Right cardiac atrium (tissue), 5 donors: ENCODE data around the gene FMN2. TPM values are rescaled to one million over a fixed set of nuclear protein-coding genes. Genes with fewer than 3 reads are reported as not detected.

ENCODE experiments used
- ATAC-seq, 2 donors: fragments of 200-7000 bp; cut with Tn5 transposase; one replicate each; pipeline versions ENCODE4 v1.8.0 to v1.9.1; 2020; ENCODE audit warnings: moderate library complexity in 2 of 2, mild to moderate bottlenecking in 1 of 2
- DNase-seq, 3 donors: peaks; one replicate each; pipeline ENCODE4 v3.0.0-alpha.2; 2020
- H3K27ac ChIP-seq: one replicate; pipeline ENCODE4 v1.5.1; 2013; ENCODE audit warnings: mild to moderate bottlenecking, low read length, control low read depth, moderate library complexity
- H3K27me3 ChIP-seq: one replicate; pipeline ENCODE4 v1.6.1; 2013; ENCODE audit not compliant: control insufficient read depth, insufficient read depth
- H3K4me1 ChIP-seq: one replicate; pipeline ENCODE4 v1.6.1; 2013; ENCODE audit warnings: low read length; ENCODE audit not compliant: control insufficient read depth, insufficient read depth
- H3K4me3 ChIP-seq: one replicate; pipeline ENCODE4 v1.5.1; 2013; ENCODE audit warnings: low read length, control low read depth
- H3K9me3 ChIP-seq: one replicate; pipeline ENCODE4 v1.6.1; 2013; ENCODE audit warnings: low read length; ENCODE audit not compliant: control insufficient read depth
- WGBS: extraction: QIAGEN DNeasy Blood & Tissue Kit; methylation state at CpG from one replicate; pipeline ENCODE4 v1.1.7; 2013; 5-methylcytosine and 5-hydroxymethylcytosine counted together
- intact Hi-C, 4 donors: fragments of 100-400 bp; cut with DNase I; formaldehyde crosslinking; loops; one replicate each; pipeline versions ENCODE4 v1.11.0 to v1.14.0; 2022 to 2023
- polyA plus RNA-seq: library from polyadenylated mRNA; stranded (reverse); fragments of 200-250 nt; gene quantifications from one replicate; pipeline ENCODE4 v1.2.3, GENCODE V29; 2013
- total RNA-seq, 4 donors: library from RNA; stranded (reverse); fragmentation: NEBNext Ultra II Directional; extraction: Animal tissue kit (Norgen Biotek cat#: 25700); gene quantifications; one replicate each; pipeline ENCODE4 v1.2.1, GENCODE V29; 2021
- donor health status: healthy with polysubstance abuse.
- donor health status: DM: no; HTN: yes; CAD: no.
- donor health status: DM: no; HTN: no; CAD: no.
- donor health status: DM: no; HTN: yes; CAD: no; lungs with severe emphysema.
- donor health status: DM: yes; HTN: yes; CAD: no.

Gene FMN2
- total and polyA plus RNA-seq, 5 donors = 0.09 to 0.21 (median 0.16) TPM; not detected in 2

GRCh38 chr1:240385985-240386978, 294.6 kb downstream of the FMN2 start:
- Histone ChIP-seq H3K27ac (no peak overlapping the region), H3K4me3 (no peak overlapping the region), H3K4me1 (no peaks in the 10 kb centered on the region), H3K9me3 (no peaks in the 10 kb centered on the region), H3K27me3 (no peaks in the 10 kb centered on the region)
- DNase-seq = no peak
- no peak for ATAC-seq
- 74% methylated on average over 7 of the region's 7 CpGs for WGBS
- intact Hi-C loops = no loop called here

DNA sequence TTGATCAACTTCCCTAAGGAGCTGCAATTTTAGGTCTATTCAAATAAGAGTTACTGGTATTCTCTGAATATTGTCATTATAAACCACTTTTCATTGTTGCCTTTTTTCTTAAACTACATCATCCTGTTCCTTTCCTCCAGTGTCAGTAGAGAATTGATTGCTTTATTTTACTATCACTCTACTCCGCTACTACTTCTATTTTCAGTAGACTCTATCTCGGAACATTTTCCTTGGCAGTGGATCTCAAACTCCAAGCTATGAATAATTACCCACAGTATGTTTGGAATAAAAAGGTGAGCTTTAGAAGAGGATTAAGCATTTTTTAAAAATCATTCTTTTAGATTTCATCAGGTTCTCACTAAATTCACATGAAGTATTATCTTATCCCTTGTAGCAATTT, 295.4 kb downstream of the FMN2 start:
- WGBS = 42% methylated on average over 2 of the region's 2 CpGs
- Histone ChIP-seq H3K4me1 (no peaks in the 10 kb centered on the region), H3K4me3 (no peak overlapping the region), H3K9me3 (no peaks in the 10 kb centered on the region), H3K27ac (no peak overlapping the region), H3K27me3 (no peaks in the 10 kb centered on the region)
- DNase-seq (no peak), ATAC-seq (no peak)
- intact Hi-C loops = no loop called here

- H3K9me3 ChIP-seq = no peaks in the 10 kb centered on the region
- ATAC-seq = no peak
- 66% methylated on average over 2 of the region's 2 CpGs for WGBS
- no peak overlapping the region for H3K27ac ChIP-seq
- intact Hi-C loops = no loop called here
- no peak overlapping the region for H3K4me3 ChIP-seq
- no peaks in the 10 kb centered on the region for H3K27me3 ChIP-seq
- DNase-seq = no peak
- H3K4me1 ChIP-seq = no peaks in the 10 kb centered on the region
These were observed 300.1 kb downstream of the FMN2 start for GRCh38 chr1:240391660-240392260.

DNA sequence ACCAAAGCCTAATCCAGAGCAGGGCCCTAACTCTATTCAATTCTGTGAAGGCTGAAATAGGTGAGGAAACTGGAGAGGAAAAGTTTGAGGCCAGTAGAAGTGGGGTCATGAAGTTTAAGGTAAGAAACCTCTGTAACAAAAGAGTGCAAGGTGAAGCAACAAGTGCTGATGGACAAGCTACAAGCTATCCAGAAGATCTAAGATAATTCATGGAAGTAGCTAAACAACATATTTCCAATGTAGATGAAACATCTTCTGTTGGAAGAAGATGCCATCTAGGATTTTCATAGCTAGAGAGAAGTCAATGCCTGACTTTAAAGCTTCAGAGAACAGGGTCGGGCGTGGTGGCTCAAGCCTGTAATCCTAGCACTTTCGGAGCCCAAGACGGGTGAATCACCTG, 302.7 kb downstream of the FMN2 start:
- DNase-seq (no peak), ATAC-seq (no peak)
- no peaks in the 10 kb centered on the region for H3K27me3 ChIP-seq
- no peaks in the 10 kb centered on the region for H3K9me3 ChIP-seq
- H3K4me3 ChIP-seq = no peak overlapping the region
- no peaks in the 10 kb centered on the region for H3K4me1 ChIP-seq
- no peak overlapping the region for H3K27ac ChIP-seq
- 93% methylated on average over 4 of the region's 4 CpGs for WGBS
- intact Hi-C loops = no loop called here

DNA sequence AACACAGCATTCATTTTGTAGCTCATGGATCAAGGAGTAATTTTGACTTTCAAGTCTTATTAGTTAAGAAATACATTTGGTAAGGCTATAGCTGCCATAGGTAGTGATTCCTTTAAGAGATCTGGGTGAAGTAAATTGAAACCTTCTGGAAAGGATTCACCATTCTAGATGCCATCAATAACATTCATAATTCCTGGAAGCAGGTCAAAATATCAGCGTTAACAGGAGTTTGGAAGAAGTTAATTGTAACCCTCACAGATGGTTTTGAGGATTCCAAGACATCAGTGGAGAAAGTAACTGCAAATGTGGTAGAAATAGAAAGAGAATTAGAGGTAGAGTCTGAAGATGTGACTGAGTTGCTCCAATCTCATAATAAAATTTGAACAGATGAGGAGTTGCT, 303.7 kb downstream of the FMN2 start:
- no peak overlapping the region for H3K4me3 ChIP-seq
- no peak for DNase-seq
- H3K27me3 ChIP-seq = no peaks in the 10 kb centered on the region
- no peak overlapping the region for H3K27ac ChIP-seq
- intact Hi-C loops = no loop called here
- WGBS = 45% methylated on average over 1 of the region's 1 CpG
- H3K9me3 ChIP-seq = no peaks in the 10 kb centered on the region
- H3K4me1 ChIP-seq = no peaks in the 10 kb centered on the region
- ATAC-seq = no peak

DNA sequence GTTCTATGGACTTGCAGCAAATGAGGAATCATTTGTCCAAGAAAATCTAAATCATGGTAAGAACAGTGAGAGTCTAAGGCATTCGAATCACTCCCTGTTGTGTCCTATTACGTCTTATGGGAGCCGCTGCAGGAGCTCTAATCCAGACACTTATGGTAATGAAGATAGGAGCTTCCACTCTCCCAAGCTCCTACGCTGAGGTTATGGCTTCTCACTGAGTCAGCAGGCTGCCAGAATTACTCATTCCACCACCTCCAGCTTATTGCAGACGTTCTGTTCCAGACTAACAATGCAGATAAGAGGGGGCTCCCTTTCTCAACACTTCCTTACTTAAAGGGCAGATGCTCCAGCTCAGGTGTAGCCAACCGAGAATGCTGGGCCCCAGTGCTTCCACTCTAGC, 307.7 kb downstream of the FMN2 start:
- Histone ChIP-seq H3K4me3 (no peak overlapping the region), H3K4me1 (no peaks in the 10 kb centered on the region), H3K27ac (no peak overlapping the region), H3K9me3 (no peaks in the 10 kb centered on the region), H3K27me3 (no peaks in the 10 kb centered on the region)
- ATAC-seq (peak in 1 of 2 donors; percentile 43), DNase-seq (peak in 1 of 3 donors; percentile 13)
- WGBS = 23% methylated on average over 6 of the region's 6 CpGs
- intact Hi-C loops = no loop called here

DNA sequence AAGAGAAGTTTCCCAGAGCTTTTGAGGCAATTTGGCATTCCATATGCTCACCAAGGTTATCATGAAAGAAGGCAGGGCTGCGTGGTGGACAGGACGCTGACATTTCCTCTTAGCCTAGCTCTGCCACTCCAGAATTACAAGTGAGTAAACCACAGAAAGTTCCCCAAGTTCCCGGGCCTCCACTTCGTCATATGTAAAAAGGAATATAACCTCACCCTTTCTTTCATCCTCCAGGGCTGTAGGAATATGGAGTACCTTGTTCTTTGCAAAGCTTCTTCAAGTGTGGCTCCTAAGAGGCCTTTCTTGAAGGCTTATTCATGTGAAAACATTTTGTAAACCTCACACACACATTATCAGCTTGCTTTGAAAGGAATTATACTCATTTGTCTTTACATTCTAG, 310.0 kb downstream of the FMN2 start:
- DNase-seq (no peak), ATAC-seq (no peak)
- Histone ChIP-seq H3K4me3 (no peak overlapping the region), H3K27ac (no peak overlapping the region), H3K9me3 (no peaks in the 10 kb centered on the region), H3K4me1 (no peaks in the 10 kb centered on the region), H3K27me3 (no peaks in the 10 kb centered on the region)
- intact Hi-C loops = no loop called here
- 29% methylated on average over 4 of the region's 4 CpGs for WGBS

- 77% methylated on average over 4 of the region's 4 CpGs for WGBS
- no peak for ATAC-seq
These were observed 310.6 kb downstream of the FMN2 start for GRCh38 chr1:240402326-240402725.

GRCh38 chr1:240404286-240404685, 312.6 kb downstream of the FMN2 start:
- no peaks in the 10 kb centered on the region for H3K27me3 ChIP-seq
- no peak overlapping the region for H3K4me3 ChIP-seq
- DNase-seq (no peak), ATAC-seq (no peak)
- WGBS = 38% methylated on average over 4 of the region's 4 CpGs
- intact Hi-C loops = no loop called here
- H3K9me3 ChIP-seq = no peaks in the 10 kb centered on the region
- no peaks in the 10 kb centered on the region for H3K4me1 ChIP-seq
- no peak overlapping the region for H3K27ac ChIP-seq

More at GRCh38 chr1:240402326-240402725, 310.6 kb downstream of the FMN2 start:
- DNase-seq = no peak
- intact Hi-C loops = no loop called here
- no peak overlapping the region for H3K4me3 ChIP-seq
- no peaks in the 10 kb centered on the region for H3K4me1 ChIP-seq
- H3K27me3 ChIP-seq = no peaks in the 10 kb centered on the region
- no peaks in the 10 kb centered on the region for H3K9me3 ChIP-seq
- H3K27ac ChIP-seq = no peak overlapping the region

- intact Hi-C loops = no loop called here
- ATAC-seq (no peak), DNase-seq (no peak)
- no peaks in the 10 kb centered on the region for H3K4me1 ChIP-seq
- WGBS = 85% methylated on average over 12 of the region's 12 CpGs
- no peaks in the 10 kb centered on the region for H3K9me3 ChIP-seq
- H3K27me3 ChIP-seq = no peaks in the 10 kb centered on the region
- no peak overlapping the region for H3K27ac ChIP-seq
- H3K4me3 ChIP-seq = no peak overlapping the region
These were observed 314.1 kb downstream of the FMN2 start for GRCh38 chr1:240405751-240406150.

- H3K9me3 ChIP-seq = no peaks in the 10 kb centered on the region
- ATAC-seq (no peak), DNase-seq (no peak)
- 88% methylated on average over 5 of the region's 5 CpGs for WGBS
- no peak overlapping the region for H3K27ac ChIP-seq
- H3K27me3 ChIP-seq = no peaks in the 10 kb centered on the region
- intact Hi-C loops = no loop called here
- no peaks in the 10 kb centered on the region for H3K4me1 ChIP-seq
- no peak overlapping the region for H3K4me3 ChIP-seq
These were observed 315.7 kb downstream of the FMN2 start for GRCh38 chr1:240407407-240407806.
